Ovary (tissue), 9 donors: ENCODE data around the gene CD48. TPM values are rescaled to one million over a fixed set of nuclear protein-coding genes. Genes with fewer than 3 reads are reported as not detected.

ENCODE experiments used
- DNase-seq, 5 donors: peaks; one replicate each; pipeline ENCODE4 v3.0.0-alpha.2; 2019 to 2020
- H3K27ac ChIP-seq, 2 donors: fragments of 200-600 bp; one replicate each; pipeline versions ENCODE4 v1.5.1 to v1.8.0; 2019 to 2022
- H3K27me3 ChIP-seq: fragments of 200-600 bp; one replicate; pipeline ENCODE4 v1.8.0; 2022
- H3K36me3 ChIP-seq: fragments of 200-600 bp; sonication (generic); one replicate; pipeline ENCODE4 v1.5.1; 2019
- H3K4me1 ChIP-seq: one replicate; pipeline ENCODE4 v1.8.1; 2013; ENCODE audit warnings: mild to moderate bottlenecking, moderate library complexity; ENCODE audit not compliant: insufficient read depth
- H3K4me3 ChIP-seq: fragments of 200-600 bp; sonication (generic); one replicate; pipeline ENCODE4 v1.5.1; 2017
- H3K9me3 ChIP-seq, 2 donors: fragments of 200-600 bp in 1 of 2; sonication (generic) in 1 of 2; one replicate each; pipeline versions ENCODE4 v1.5.1 to v1.8.1; 2013 to 2019; ENCODE audit warnings: mild to moderate bottlenecking in 1 of 2, moderate library complexity in 1 of 2
- CTCF ChIP-seq, 3 donors: fragments of 450-650 bp in 2 of 3; fragments of 200-600 bp in 1 of 3; IDR thresholded peaks; one replicate each; pipeline versions ENCODE4 v1.5.1 to v1.8.0; 2016 to 2022; ENCODE audit warnings: antibody characterized with exemption in 3 of 3, mild to moderate bottlenecking in 1 of 3
- EP300 ChIP-seq: sonication (generic); formaldehyde crosslinking; IDR thresholded peaks from one replicate; pipeline ENCODE4 v1.6.1; 2017; ENCODE audit warnings: antibody characterized with exemption
- POLR2A ChIP-seq: fragments of 450-650 bp; IDR thresholded peaks from one replicate; pipeline ENCODE4 v1.6.1; 2017; ENCODE audit warnings: antibody characterized with exemption, mild to moderate bottlenecking, moderate library complexity
- WGBS, 3 donors: extraction: QIAGEN DNeasy Blood & Tissue Kit in 1 of 3; methylation state at CpG; one replicate each; pipeline versions ENCODE4 v1.1.5 to v1.1.7; 2013 to 2017; 5-methylcytosine and 5-hydroxymethylcytosine counted together
- intact Hi-C, 4 donors: fragments of 100-400 bp; cut with DNase I; formaldehyde crosslinking; loops; one replicate each; pipeline versions ENCODE4 v1.11.0 to v1.15.1; 2022 to 2023
- polyA plus RNA-seq, 2 donors: library from polyadenylated mRNA; stranded (reverse); fragments of 200-250 nt in 1 of 2; fragments of 350-450 nt in 1 of 2; fragmentation: Illumina TruSeq in 1 of 2; extraction: RNeasy Lipid Tissue Mini Kit (QIAGEN cat#74804) in 1 of 2; gene quantifications; one replicate each; pipeline ENCODE4 v1.2.3, GENCODE V29; 2013 to 2014
- total RNA-seq, 7 donors: library from RNA; depleted of rRNA in 2 of 7; stranded (reverse); fragments of >200 nt in 2 of 7; fragmentation: NEBNext Ultra II Directional in 3 of 7; extraction: Animal tissue kit (Norgen Biotek cat#: 25700) in 3 of 7; gene quantifications; one replicate each; pipeline versions ENCODE4 v1.1.0 to v1.2.4, GENCODE V29; 2016 to 2023
- donor health status: DM: no; HTN: no; CAD: no; lungs with moderate emphysema.
- donor health status: DM: no; HTN: no; CAD: no.
- donor health status: Bipolar disorder and iron deficiency.
- donor health status: DM: yes; HTN: yes; CAD: no.
- donor health status: DM: no; HTN: no; CAD: no.
- donor health status: DM: yes; HTN: yes; CAD: no.

The CD48 gene
- total and polyA plus RNA-seq, 9 donors, result 0.61 to 17.6 (median 2.5) TPM

GRCh38 chr1:160746836-160747500, 35.3 kb upstream of the CD48 start:
- intact Hi-C loops, result no loop called here
- 86 to 88% (median 87%) methylated on average over 7 of the region's 7 CpGs for WGBS, 3 donors

GRCh38 chr1:160745551-160745950, 33.9 kb upstream of the CD48 start:
- no peaks in the 10 kb centered on the region for H3K36me3 ChIP-seq
- peaks cover 1% of the 10 kb centered on the region for H3K4me1 ChIP-seq
- H3K27ac ChIP-seq, result no peak overlapping the region
- H3K9me3 ChIP-seq, result no peaks in the 10 kb centered on the region
- intact Hi-C loops, result no loop called here
- TF ChIP-seq CTCF (IDR thresholded peaks at IDR 0.05), result no peak
- no peak for TF ChIP-seq EP300
- no peak for TF ChIP-seq POLR2A
- no peaks in the 10 kb centered on the region for H3K27me3 ChIP-seq
- H3K4me3 ChIP-seq, result no peak overlapping the region
- DNase-seq, result no peak
- 37 to 54% (median 53%) methylated on average over 1 of the region's 1 CpG for WGBS, 3 donors

More at GRCh38 chr1:160746836-160747500, 35.3 kb upstream of the CD48 start:
- Histone ChIP-seq H3K27me3 (no peaks in the 10 kb centered on the region), H3K27ac (no peak overlapping the region), H3K9me3 (no peaks in the 10 kb centered on the region), H3K36me3 (no peaks in the 10 kb centered on the region), H3K4me3 (no peak overlapping the region), H3K4me1 (peaks cover 1% of the 10 kb centered on the region)
- no peak for DNase-seq
- no peak for TF ChIP-seq EP300
- no peak for TF ChIP-seq POLR2A
- TF ChIP-seq CTCF (IDR thresholded peaks at IDR 0.05), result no peak

- DNase-seq, result no peak
- Histone ChIP-seq H3K27me3 (no peaks in the 10 kb centered on the region), H3K27ac (no peak overlapping the region), H3K36me3 (no peaks in the 10 kb centered on the region), H3K4me3 (no peak overlapping the region), H3K4me1 (peaks cover 1% of the 10 kb centered on the region), H3K9me3 (no peaks in the 10 kb centered on the region)
- TF ChIP-seq EP300 (no peak), CTCF (IDR thresholded peaks at IDR 0.05) (no peak), POLR2A (no peak)
- 66 to 76% (median 75%) methylated on average over 5 of the region's 5 CpGs for WGBS, 3 donors
- intact Hi-C loops, result no loop called here
Measured at GRCh38 chr1:160744852-160745520, 33.4 kb upstream of the CD48 start.

- TF ChIP-seq POLR2A, result no peak
- no peak for TF ChIP-seq EP300
- TF ChIP-seq CTCF (IDR thresholded peaks at IDR 0.05), result no peak
- WGBS, 3 donors, result 75 to 82% (median 81%) methylated on average over 7 of the region's 7 CpGs
- DNase-seq, result no peak
- Histone ChIP-seq H3K4me1 (peaks cover 1% of the 10 kb centered on the region), H3K27ac (no peak overlapping the region), H3K27me3 (no peaks in the 10 kb centered on the region), H3K36me3 (no peaks in the 10 kb centered on the region), H3K9me3 (no peaks in the 10 kb centered on the region), H3K4me3 (no peak overlapping the region)
- intact Hi-C loops, result no loop called here
Measured at GRCh38 chr1:160744199-160744851, 32.7 kb upstream of the CD48 start.
